GM12878 (cell line): ENCODE data around the gene ZNF616.

ENCODE experiments used
- ATF2 ChIP-seq: IDR thresholded peaks from 2 replicates; pipeline ENCODE4 v1.6.1; 2012; ENCODE audit warnings: low read length, inconsistent platforms
- CBX3 ChIP-seq: fragments of 200-600 bp; sonication (generic); IDR thresholded peaks from 2 replicates; pipeline ENCODE4 v1.6.1; 2016; ENCODE audit warnings: low read depth, borderline replicate concordance
- EGR1 ChIP-seq, 2 experiments: IDR thresholded peaks; 1 replicate in 1 of 2; 2 replicates in 1 of 2; pipeline ENCODE4 v1.6.1; 2011 to 2012; ENCODE audit warnings: low read depth in 2 of 2, low read length in 2 of 2, borderline replicate concordance in 1 of 2, mild to moderate bottlenecking in 1 of 2, moderate library complexity in 1 of 2
- EZH2 ChIP-seq: IDR thresholded peaks from 2 replicates; pipeline ENCODE4 v1.6.1; 2012; ENCODE audit warnings: low read depth, mild to moderate bottlenecking, control low read depth, inconsistent platforms, low read length, borderline replicate concordance; ENCODE audit not compliant: control insufficient read depth
- JUND ChIP-seq: IDR thresholded peaks from 2 replicates; pipeline ENCODE4 v1.6.1; 2012; ENCODE audit warnings: low read depth, mild to moderate bottlenecking, low read length, improper control_type of control experiment, moderate library complexity
- KDM1A ChIP-seq: fragments of 200-600 bp; sonication (generic); IDR thresholded peaks from 2 replicates; pipeline ENCODE4 v1.6.1; 2016; ENCODE audit warnings: borderline replicate concordance
- RBBP5 ChIP-seq: fragments of 200-600 bp; sonication (generic); conservative IDR thresholded peaks from 2 replicates; pipeline ENCODE4 v1.6.1; 2016
- SMC3 ChIP-seq: IDR thresholded peaks from 2 replicates; pipeline ENCODE4 v1.6.1; 2011; ENCODE audit warnings: low read length, improper control_type of control experiment, borderline replicate concordance
- SREBF2 ChIP-seq: IDR thresholded peaks from 2 replicates; pipeline ENCODE4 v1.6.1; 2012; ENCODE audit warnings: mild to moderate bottlenecking, low read length
- TAF1 ChIP-seq: IDR thresholded peaks from 2 replicates; pipeline ENCODE4 v1.6.1; 2011; ENCODE audit warnings: mild to moderate bottlenecking, low read depth, low read length, borderline replicate concordance

GRCh38 chr19:52138278-52138982 lies 1.3 kb downstream of the ZNF616 start:
- TF ChIP-seq ATF2 (no peak), KDM1A (no peak), EGR1 (IDR thresholded peaks at IDR 0.05; ENCODE audit: borderline replicate concordance in 1 of 2, low read depth in 2 of 2, low read length in 2 of 2) (no peak), JUND (no peak), CBX3 (no peak), SREBF2 (no peak), TAF1 (no peak), SMC3 (no peak), RBBP5 (no peak), EZH2 (no peak)
